Measurements from ENCODE around the gene NMNAT3.

The NMNAT3 gene

GRCh38 chr3:139677388-139678155 is at the start of gene NMNAT3:
Gene NMNAT3, minus strand, starts transcription at chr3:139677972. Its CDS starts 50,248 bp downstream, at chr3:139627724.
- peak; percentile 87 for DNase-seq (ENCODE audit: low spot score)

- no peak for DNase-seq (ENCODE audit: low spot score)
These were observed 43.6 kb upstream of the NMNAT3 start for GRCh38 chr3:139721370-139721769.

- DNase-seq (ENCODE audit: low spot score) = peak; percentile 53
These were observed 40.6 kb upstream of the NMNAT3 start for GRCh38 chr3:139718415-139718814.

GRCh38 chr3:139716908-139717485 is 39.2 kb upstream of the NMNAT3 start:
- DNase-seq (ENCODE audit: low spot score) = no peak

GRCh38 chr3:139715743-139716360 is 38.1 kb upstream of the NMNAT3 start:
- DNase-seq (ENCODE audit: low spot score) = no peak

- DNase-seq (ENCODE audit: low spot score) = no peak
These were observed 37.4 kb upstream of the NMNAT3 start for GRCh38 chr3:139715166-139715565.

- no peak for DNase-seq (ENCODE audit: low spot score)
These were observed 32.4 kb upstream of the NMNAT3 start for GRCh38 chr3:139710212-139710611.

GRCh38 chr3:139705631-139706030 is 27.9 kb upstream of the NMNAT3 start:
- no peak for DNase-seq (ENCODE audit: low spot score)

- DNase-seq (ENCODE audit: low spot score) = no peak
These were observed 18.5 kb upstream of the NMNAT3 start for GRCh38 chr3:139696314-139696604.

GRCh38 chr3:139695426-139696313 is 17.9 kb upstream of the NMNAT3 start:
- no peak for DNase-seq (ENCODE audit: low spot score)

- DNase-seq (ENCODE audit: low spot score) = no peak
These were observed 17.2 kb upstream of the NMNAT3 start for GRCh38 chr3:139695007-139695406.

- no peak for DNase-seq (ENCODE audit: low spot score)
These were observed 16.8 kb upstream of the NMNAT3 start for GRCh38 chr3:139694542-139694941.

GRCh38 chr3:139691619-139692018 is 13.8 kb upstream of the NMNAT3 start:
- DNase-seq (ENCODE audit: low spot score) = no peak

- no peak for DNase-seq (ENCODE audit: low spot score)
These were observed 12.0 kb upstream of the NMNAT3 start for GRCh38 chr3:139689708-139690228.

GRCh38 chr3:139689122-139689521 is 11.3 kb upstream of the NMNAT3 start:
- DNase-seq (ENCODE audit: low spot score) = no peak

- DNase-seq (ENCODE audit: low spot score) = no peak
These were observed 9.7 kb upstream of the NMNAT3 start for GRCh38 chr3:139687431-139687830.

GRCh38 chr3:139686624-139687023 is 8.9 kb upstream of the NMNAT3 start:
- DNase-seq (ENCODE audit: low spot score) = no peak

GRCh38 chr3:139686206-139686605 is 8.4 kb upstream of the NMNAT3 start:
- no peak for DNase-seq (ENCODE audit: low spot score)

- no peak for DNase-seq (ENCODE audit: low spot score)
These were observed 1.5 kb upstream of the NMNAT3 start for GRCh38 chr3:139679220-139679775.

- DNase-seq (ENCODE audit: low spot score) = peak; percentile 8
These were observed 962 bp downstream of the NMNAT3 start for GRCh38 chr3:139676632-139677387.

- DNase-seq (ENCODE audit: low spot score) = no peak
These were observed 1.7 kb downstream of the NMNAT3 start for GRCh38 chr3:139676108-139676507.

Measured in pons (tissue), 1 donor.